ENCODE data around the gene TRIM17.

- TF ChIP-seq, protein P1, sequence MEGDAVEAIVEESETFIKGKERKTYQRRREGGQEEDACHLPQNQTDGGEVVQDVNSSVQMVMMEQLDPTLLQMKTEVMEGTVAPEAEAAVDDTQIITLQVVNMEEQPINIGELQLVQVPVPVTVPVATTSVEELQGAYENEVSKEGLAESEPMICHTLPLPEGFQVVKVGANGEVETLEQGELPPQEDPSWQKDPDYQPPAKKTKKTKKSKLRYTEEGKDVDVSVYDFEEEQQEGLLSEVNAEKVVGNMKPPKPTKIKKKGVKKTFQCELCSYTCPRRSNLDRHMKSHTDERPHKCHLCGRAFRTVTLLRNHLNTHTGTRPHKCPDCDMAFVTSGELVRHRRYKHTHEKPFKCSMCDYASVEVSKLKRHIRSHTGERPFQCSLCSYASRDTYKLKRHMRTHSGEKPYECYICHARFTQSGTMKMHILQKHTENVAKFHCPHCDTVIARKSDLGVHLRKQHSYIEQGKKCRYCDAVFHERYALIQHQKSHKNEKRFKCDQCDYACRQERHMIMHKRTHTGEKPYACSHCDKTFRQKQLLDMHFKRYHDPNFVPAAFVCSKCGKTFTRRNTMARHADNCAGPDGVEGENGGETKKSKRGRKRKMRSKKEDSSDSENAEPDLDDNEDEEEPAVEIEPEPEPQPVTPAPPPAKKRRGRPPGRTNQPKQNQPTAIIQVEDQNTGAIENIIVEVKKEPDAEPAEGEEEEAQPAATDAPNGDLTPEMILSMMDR (conservative IDR thresholded peaks at IDR 0.05 in 1 of 2, IDR thresholded peaks at IDR 0.05 in 1 of 2; ENCODE audit: low read depth in 1 of 2, low read length in 2 of 2): no peak
- no peak for TF ChIP-seq EZH2 (IDR thresholded peaks at IDR 0.05; ENCODE audit: low read length, missing control alignments)
Measured at GRCh38 chr1:228448372-228448771, 31.7 kb upstream of the TRIM17 start.
